KMS-11 (cell line): ENCODE data around the gene PRKG1.

Experiments
- H2AFZ ChIP-seq: fragments of 200-600 bp; sonication (generic); 2 replicates; pipeline ENCODE4 v1.6.1; 2016; ENCODE audit warnings: antibody characterized with exemption, mixed run types, low read depth
- H3K27ac ChIP-seq: fragments of 200-600 bp; sonication (generic); 2 replicates; pipeline ENCODE4 v1.6.1; 2016; ENCODE audit warnings: mild to moderate bottlenecking, mixed run types
- H3K27me3 ChIP-seq: fragments of 200-600 bp; sonication (generic); 2 replicates; pipeline ENCODE4 v1.6.1; 2017; ENCODE audit warnings: mild to moderate bottlenecking, low read depth, mixed run types, moderate library complexity; ENCODE audit not compliant: insufficient read depth
- H3K36me3 ChIP-seq: fragments of 200-600 bp; sonication (generic); 2 replicates; pipeline ENCODE4 v1.6.1; 2017; ENCODE audit warnings: mild to moderate bottlenecking, mixed run types; ENCODE audit not compliant: insufficient read depth
- H3K4me1 ChIP-seq: fragments of 200-600 bp; sonication (generic); 2 replicates; pipeline ENCODE4 v1.6.1; 2016; ENCODE audit warnings: mild to moderate bottlenecking, low read depth, mixed run types; ENCODE audit not compliant: poor library complexity, severe bottlenecking
- H3K4me2 ChIP-seq: fragments of 200-600 bp; sonication (generic); 2 replicates; pipeline ENCODE4 v1.7.0; 2016; ENCODE audit warnings: mild to moderate bottlenecking, mixed run types
- H3K4me3 ChIP-seq: fragments of 200-600 bp; sonication (generic); IDR thresholded peaks from 2 replicates; pipeline ENCODE4 v1.6.1; 2017; ENCODE audit warnings: low read depth, low read length, mixed read lengths; ENCODE audit not compliant: insufficient read depth
- H3K79me2 ChIP-seq: fragments of 200-600 bp; sonication (generic); 2 replicates; pipeline ENCODE4 v1.6.1; 2016; ENCODE audit warnings: low read depth, mixed run types; ENCODE audit not compliant: insufficient read depth
- H3K9ac ChIP-seq: fragments of 200-600 bp; sonication (generic); 2 replicates; pipeline ENCODE4 v1.6.1; 2016; ENCODE audit warnings: mild to moderate bottlenecking, mixed run types
- H4K20me1 ChIP-seq: fragments of 200-600 bp; sonication (generic); 2 replicates; pipeline ENCODE4 v1.6.1; 2016; ENCODE audit warnings: mild to moderate bottlenecking, mixed run types; ENCODE audit not compliant: insufficient read depth
- CTCF ChIP-seq: fragments of 200-600 bp; sonication (generic); conservative IDR thresholded peaks from 2 replicates; pipeline ENCODE4 v1.6.1; 2017; ENCODE audit warnings: low read depth, mild to moderate bottlenecking, antibody characterized with exemption, low read length, moderate library complexity, mixed read lengths

PRKG1 gene

GRCh38 chr10:52313256-52313932, 1239.1 kb downstream of the PRKG1 start:
- Histone ChIP-seq H3K4me1 (peaks cover 13% of the 10 kb centered on the region), H3K9ac (peak overlapping the region; percentile 21; the same call in 1 of the 2 replicates), H3K4me3 (no peak overlapping the region), H4K20me1 (no peaks in the 10 kb centered on the region), H3K36me3 (no peaks in the 10 kb centered on the region), H3K79me2 (no peaks in the 10 kb centered on the region), H3K27ac (no peak overlapping the region), H3K27me3 (no peaks in the 10 kb centered on the region), H3K4me2 (peak overlapping the region; percentile 79), H2AFZ (peak overlapping the region; percentile 83)
- TF ChIP-seq CTCF, result no peak

GRCh38 chr10:52313933-52314821, 1239.9 kb downstream of the PRKG1 start, which contains the start of gene DKK1:
Gene DKK1 (plus strand): TSS chr10:52314281. CDS start chr10:52314435, 154 bp downstream.
- peak; percentile 90 for TF ChIP-seq CTCF
- Histone ChIP-seq H3K9ac (peak within 1 kb of the TSS; percentile 21; the same call in 1 of the 2 replicates), H3K4me1 (peaks cover 13% of the 10 kb centered on the region), H3K79me2 (no peaks in the 10 kb centered on the region), H3K4me2 (peak within 1 kb of the TSS; percentile 79), H2AFZ (peak within 1 kb of the TSS; percentile 83), H3K27ac (no peak within 1 kb of the TSS), H4K20me1 (no peaks in the 10 kb centered on the region), H3K27me3 (no peaks in the 10 kb centered on the region), H3K4me3 (no peak within 1 kb of the TSS), H3K36me3 (no peaks in the 10 kb centered on the region)

GRCh38 chr10:52314822-52315552, 1240.7 kb downstream of the PRKG1 start:
- Histone ChIP-seq H2AFZ (peak overlapping the region; percentile 83), H3K79me2 (no peaks in the 10 kb centered on the region), H3K9ac (peak overlapping the region; percentile 21; the same call in 1 of the 2 replicates), H4K20me1 (no peaks in the 10 kb centered on the region), H3K27me3 (no peaks in the 10 kb centered on the region), H3K36me3 (no peaks in the 10 kb centered on the region), H3K4me3 (no peak overlapping the region), H3K4me2 (peak overlapping the region; percentile 79), H3K27ac (no peak overlapping the region), H3K4me1 (peaks cover 13% of the 10 kb centered on the region)
- peak; percentile 49 for TF ChIP-seq CTCF

GRCh38 chr10:52316001-52316400, 1241.7 kb downstream of the PRKG1 start:
- TF ChIP-seq CTCF, result no peak
- Histone ChIP-seq H3K4me2 (no peak overlapping the region), H4K20me1 (no peaks in the 10 kb centered on the region), H3K79me2 (no peaks in the 10 kb centered on the region), H2AFZ (no peak overlapping the region), H3K36me3 (no peaks in the 10 kb centered on the region), H3K9ac (no peak overlapping the region), H3K27ac (no peak overlapping the region), H3K4me3 (no peak overlapping the region), H3K4me1 (peaks cover 13% of the 10 kb centered on the region), H3K27me3 (no peaks in the 10 kb centered on the region)
